ENCODE results near the gene SPSB4.

The SPSB4 gene

GRCh38 chr3:141067206-141067974 is 16.2 kb downstream of the SPSB4 start:
- TF ChIP-seq CTCF (IDR thresholded peaks at IDR 0.05; ENCODE audit: borderline replicate concordance, insufficient read depth, low read depth, low read length) = no peak
- H3K4me3 ChIP-seq (ENCODE audit: low read depth, low read length) = no peak overlapping the region

- no peak overlapping the region for H3K4me3 ChIP-seq (ENCODE audit: low read depth, low read length)
- no peak for TF ChIP-seq CTCF (IDR thresholded peaks at IDR 0.05; ENCODE audit: borderline replicate concordance, insufficient read depth, low read depth, low read length)
Observed at GRCh38 chr3:141070229-141070628, 19.1 kb downstream of the SPSB4 start.

- no peak overlapping the region for H3K4me3 ChIP-seq (ENCODE audit: low read depth, low read length)
- TF ChIP-seq CTCF (IDR thresholded peaks at IDR 0.05; ENCODE audit: borderline replicate concordance, insufficient read depth, low read depth, low read length) = no peak
Observed at GRCh38 chr3:141070727-141071357, 19.7 kb downstream of the SPSB4 start.

GRCh38 chr3:141071681-141072260 is 20.6 kb downstream of the SPSB4 start:
- no peak for TF ChIP-seq CTCF (IDR thresholded peaks at IDR 0.05; ENCODE audit: borderline replicate concordance, insufficient read depth, low read depth, low read length)
- H3K4me3 ChIP-seq (ENCODE audit: low read depth, low read length) = no peak overlapping the region

- TF ChIP-seq CTCF (IDR thresholded peaks at IDR 0.05; ENCODE audit: borderline replicate concordance, insufficient read depth, low read depth, low read length) = no peak
Observed at GRCh38 chr3:141072950-141073349, 21.8 kb downstream of the SPSB4 start.

GRCh38 chr3:141073580-141073979 is 22.4 kb downstream of the SPSB4 start:
- TF ChIP-seq CTCF (IDR thresholded peaks at IDR 0.05; ENCODE audit: borderline replicate concordance, insufficient read depth, low read depth, low read length) = no peak
- H3K4me3 ChIP-seq (ENCODE audit: low read depth, low read length) = no peak overlapping the region

More at GRCh38 chr3:141072950-141073349, 21.8 kb downstream of the SPSB4 start:
- no peak overlapping the region for H3K4me3 ChIP-seq (ENCODE audit: low read depth, low read length)

All from GM12875 (cell line).